OCI-LY3 (cell line): ENCODE data around the gene NCMAP.

Experiments used
- H2AFZ ChIP-seq: fragments of 200-600, 300-600 bp; shearing (Covaris generic); 2 replicates; pipeline ENCODE4 v1.6.0; 2014; ENCODE audit warnings: antibody characterized with exemption, low read depth, low read length
- H3K27ac ChIP-seq: fragments of 200-600, 300-600 bp; sonication (generic); 2 replicates; pipeline ENCODE4 v1.5.1; 2014; ENCODE audit warnings: mild to moderate bottlenecking, low read length, moderate library complexity, mixed read lengths
- H3K27me3 ChIP-seq: fragments of 200-600, 300-600 bp; sonication (generic); 2 replicates; pipeline ENCODE4 v1.6.1; 2014; ENCODE audit warnings: low read depth, low read length, mixed read lengths
- H3K36me3 ChIP-seq: fragments of 200-600, 300-600 bp; sonication (generic); replicated peaks from 2 replicates; pipeline ENCODE3; 2014; ENCODE audit warnings: low read depth, low read length, mixed read lengths
- H3K4me1 ChIP-seq: fragments of 300-600, 200-600 bp; sonication (generic); 2 replicates; pipeline ENCODE4 v1.6.1; 2014; ENCODE audit warnings: low read length, mixed read lengths
- H3K4me2 ChIP-seq: fragments of 200-600, 300-600 bp; sonication (generic); 2 replicates; pipeline ENCODE4 v1.6.1; 2014; ENCODE audit warnings: low read length, mixed read lengths
- H3K4me3 ChIP-seq: fragments of 300-600, 200-600 bp; sonication (generic); 2 replicates; pipeline ENCODE4 v1.5.1; 2014; ENCODE audit warnings: antibody characterized with exemption, mild to moderate bottlenecking, low read length, moderate library complexity
- H3K79me2 ChIP-seq: fragments of 300-600, 200-600 bp; shearing (Covaris generic); 2 replicates; pipeline ENCODE4 v1.6.1; 2014; ENCODE audit warnings: mild to moderate bottlenecking, low read length, mixed read lengths
- H3K9ac ChIP-seq: fragments of 300-600, 200-600 bp; shearing (Covaris generic); 2 replicates; pipeline ENCODE4 v1.6.0; 2014; ENCODE audit warnings: mild to moderate bottlenecking, low read length, moderate library complexity
- H3K9me3 ChIP-seq: fragments of 200-600, 300-600 bp; shearing (Covaris generic); 2 replicates; pipeline ENCODE4 v1.6.1; 2014; ENCODE audit warnings: low read length, mixed read lengths; ENCODE audit not compliant: insufficient read depth
- H4K20me1 ChIP-seq: fragments of 200-600, 300-600 bp; sonication (generic); 2 replicates; pipeline ENCODE4 v1.6.1; 2016; ENCODE audit warnings: low read length, mixed read lengths; ENCODE audit not compliant: insufficient read depth
- CTCF ChIP-seq: fragments of 200-600, 300-600 bp; sonication (generic); IDR thresholded peaks from 2 replicates; pipeline ENCODE4 v1.5.1; 2014; ENCODE audit warnings: antibody characterized with exemption, low read length, low read depth
- EZH2phosphoT487 ChIP-seq: fragments of 200-600 bp; shearing (Covaris generic); IDR thresholded peaks from 2 replicates; pipeline ENCODE4 v1.6.1; 2018; ENCODE audit warnings: antibody characterized with exemption, mixed run types, low read depth

NCMAP gene

GRCh38 chr1:24594328-24594598, 38.4 kb downstream of the NCMAP start:
- Histone ChIP-seq H3K4me1 (no peaks in the 10 kb centered on the region), H3K36me3 (no peaks in the 10 kb centered on the region), H3K4me2 (no peak overlapping the region), H3K9me3 (no peaks in the 10 kb centered on the region), H3K27ac (no peak overlapping the region), H2AFZ (no peak overlapping the region), H3K4me3 (no peak overlapping the region), H3K79me2 (no peaks in the 10 kb centered on the region), H3K27me3 (peaks cover 10% of the 10 kb centered on the region), H3K9ac (no peak overlapping the region), H4K20me1 (no peaks in the 10 kb centered on the region)
- TF ChIP-seq CTCF (no peak), EZH2phosphoT487 (no peak)

- no peaks in the 10 kb centered on the region for H4K20me1 ChIP-seq
- H3K36me3 ChIP-seq: no peaks in the 10 kb centered on the region
- peaks cover 10% of the 10 kb centered on the region for H3K27me3 ChIP-seq
- H3K27ac ChIP-seq: no peak overlapping the region
- no peaks in the 10 kb centered on the region for H3K79me2 ChIP-seq
- H2AFZ ChIP-seq: no peak overlapping the region
- no peak overlapping the region for H3K9ac ChIP-seq
- TF ChIP-seq CTCF (no peak), EZH2phosphoT487 (no peak)
- H3K4me3 ChIP-seq: no peak overlapping the region
- H3K9me3 ChIP-seq: no peaks in the 10 kb centered on the region
- no peak overlapping the region for H3K4me2 ChIP-seq
- no peaks in the 10 kb centered on the region for H3K4me1 ChIP-seq
These were observed 40.6 kb downstream of the NCMAP start for GRCh38 chr1:24596401-24596880.

- H3K79me2 ChIP-seq: no peaks in the 10 kb centered on the region
- no peaks in the 10 kb centered on the region for H4K20me1 ChIP-seq
- H3K9ac ChIP-seq: no peak overlapping the region
- no peak overlapping the region for H3K27ac ChIP-seq
- H3K4me2 ChIP-seq: no peak overlapping the region
- no peak overlapping the region for H3K4me3 ChIP-seq
- H3K36me3 ChIP-seq: no peaks in the 10 kb centered on the region
- H3K4me1 ChIP-seq: no peaks in the 10 kb centered on the region
- H2AFZ ChIP-seq: no peak overlapping the region
- TF ChIP-seq CTCF (no peak), EZH2phosphoT487 (no peak)
- peaks cover 9% of the 10 kb centered on the region for H3K27me3 ChIP-seq
- no peaks in the 10 kb centered on the region for H3K9me3 ChIP-seq
These were observed 43.4 kb downstream of the NCMAP start for GRCh38 chr1:24599265-24599664.

- no peaks in the 10 kb centered on the region for H3K4me1 ChIP-seq
- H4K20me1 ChIP-seq: no peaks in the 10 kb centered on the region
- TF ChIP-seq CTCF (no peak), EZH2phosphoT487 (no peak)
- no peaks in the 10 kb centered on the region for H3K9me3 ChIP-seq
- H3K36me3 ChIP-seq: no peaks in the 10 kb centered on the region
- no peak overlapping the region for H3K9ac ChIP-seq
- no peak overlapping the region for H3K4me2 ChIP-seq
- no peak overlapping the region for H2AFZ ChIP-seq
- H3K27ac ChIP-seq: no peak overlapping the region
- H3K4me3 ChIP-seq: no peak overlapping the region
- no peaks in the 10 kb centered on the region for H3K79me2 ChIP-seq
- H3K27me3 ChIP-seq: no peaks in the 10 kb centered on the region
These were observed 44.7 kb downstream of the NCMAP start for GRCh38 chr1:24600551-24600950.
